HEK293 (cell line): ENCODE results near the gene NXPH4.
A peak's percentile ranks its signal among the peaks of the same experiment; 100 is the strongest.

Source experiments
- OVOL3 ChIP-seq: fragments of 450-650 bp; formaldehyde crosslinking; IDR thresholded peaks from 2 replicates; pipeline ENCODE4 v1.5.1; 2016; ENCODE audit warnings: missing biosample characterization, missing genetic modification characterization
- SALL2 ChIP-seq: fragments of 450-650 bp; formaldehyde crosslinking; IDR thresholded peaks from 2 replicates; pipeline ENCODE4 v1.5.0; 2017; ENCODE audit warnings: missing biosample characterization, mild to moderate bottlenecking, missing genetic modification characterization, borderline replicate concordance
- SP2 ChIP-seq: fragments of 450-650 bp; formaldehyde crosslinking; IDR thresholded peaks from 2 replicates; pipeline ENCODE4 v1.5.1; 2016; ENCODE audit warnings: missing biosample characterization, missing genetic modification characterization
- ZNF112 ChIP-seq: fragments of 450-650 bp; formaldehyde crosslinking; IDR thresholded peaks from 2 replicates; pipeline ENCODE4 v1.5.0; 2017; ENCODE audit warnings: missing biosample characterization, missing genetic modification characterization
- ZNF140 ChIP-seq: fragments of 450-650 bp; formaldehyde crosslinking; IDR thresholded peaks from 2 replicates; pipeline ENCODE4 v1.5.1; 2016; ENCODE audit warnings: missing biosample characterization, missing genetic modification characterization
- ZNF155 ChIP-seq: fragments of 450-650 bp; formaldehyde crosslinking; IDR thresholded peaks from 2 replicates; pipeline ENCODE4 v1.5.1; 2016; ENCODE audit warnings: missing biosample characterization, missing genetic modification characterization
- ZNF174 ChIP-seq: fragments of 450-650 bp; formaldehyde crosslinking; IDR thresholded peaks from 2 replicates; pipeline ENCODE4 v1.5.0; 2017; ENCODE audit warnings: missing biosample characterization, mild to moderate bottlenecking, missing genetic modification characterization
- ZNF175 ChIP-seq: fragments of 450-650 bp; formaldehyde crosslinking; IDR thresholded peaks from 2 replicates; pipeline ENCODE4 v1.5.1; 2016; ENCODE audit warnings: missing biosample characterization, missing genetic modification characterization
- ZNF221 ChIP-seq: fragments of 450-650 bp; formaldehyde crosslinking; IDR thresholded peaks from 2 replicates; pipeline ENCODE4 v1.5.1; 2017; ENCODE audit warnings: missing biosample characterization, missing genetic modification characterization, borderline replicate concordance
- ZNF292 ChIP-seq: fragments of 450-650 bp; formaldehyde crosslinking; IDR thresholded peaks from 2 replicates; pipeline ENCODE4 v1.5.1; 2016; ENCODE audit warnings: low read depth, missing biosample characterization, missing genetic modification characterization, borderline replicate concordance
- ZNF404 ChIP-seq: fragments of 450-650 bp; formaldehyde crosslinking; IDR thresholded peaks from 2 replicates; pipeline ENCODE4 v1.5.1; 2017; ENCODE audit warnings: missing biosample characterization, missing genetic modification characterization
- ZNF549 ChIP-seq: fragments of 450-650 bp; IDR thresholded peaks from 2 replicates; pipeline ENCODE4 v1.5.1; 2018; ENCODE audit warnings: missing biosample characterization, missing genetic modification characterization, mild to moderate bottlenecking, inconsistent platforms, moderate library complexity
- ZNF624 ChIP-seq: fragments of 450-650 bp; formaldehyde crosslinking; IDR thresholded peaks from 2 replicates; pipeline ENCODE4 v1.5.1; 2017; ENCODE audit warnings: missing biosample characterization, missing genetic modification characterization
- ZNF701 ChIP-seq: fragments of 450-650 bp; formaldehyde crosslinking; IDR thresholded peaks from 2 replicates; pipeline ENCODE4 v1.5.1; 2016; ENCODE audit warnings: missing biosample characterization, missing genetic modification characterization
- ZNF707 ChIP-seq: fragments of 450-650 bp; formaldehyde crosslinking; IDR thresholded peaks from 2 replicates; pipeline ENCODE4 v1.5.1; 2016; ENCODE audit warnings: missing biosample characterization, missing genetic modification characterization
- ZNF768 ChIP-seq: fragments of 450-650 bp; formaldehyde crosslinking; IDR thresholded peaks from 2 replicates; pipeline ENCODE4 v1.5.1; 2018; ENCODE audit warnings: missing biosample characterization, mild to moderate bottlenecking, missing genetic modification characterization
- TF ChIP-seq, protein P1 (sequence below): fragments of 450-650 bp; formaldehyde crosslinking; IDR thresholded peaks from 2 replicates; pipeline ENCODE4 v1.5.1; 2017; ENCODE audit warnings: missing biosample characterization, missing genetic modification characterization
- TF ChIP-seq, protein P2 (sequence below): fragments of 450-650 bp; formaldehyde crosslinking; IDR thresholded peaks from 2 replicates; pipeline ENCODE4 v1.5.1; 2016; ENCODE audit warnings: missing biosample characterization, missing genetic modification characterization, borderline replicate concordance
- TF ChIP-seq, protein P3 (sequence below): fragments of 450-650 bp; formaldehyde crosslinking; IDR thresholded peaks from 2 replicates; pipeline ENCODE4 v1.5.1; 2016; ENCODE audit warnings: missing biosample characterization, missing genetic modification characterization
- TF ChIP-seq, protein P4 (sequence below): fragments of 450-650 bp; formaldehyde crosslinking; IDR thresholded peaks from 2 replicates; pipeline ENCODE4 v1.5.1; 2016; ENCODE audit warnings: missing biosample characterization, missing genetic modification characterization
- TF ChIP-seq, protein P5 (sequence below): fragments of 450-650 bp; formaldehyde crosslinking; IDR thresholded peaks from 2 replicates; pipeline ENCODE4 v1.5.1; 2016; ENCODE audit warnings: missing biosample characterization, missing genetic modification characterization
- TF ChIP-seq, protein P6 (sequence below): fragments of 450-650 bp; formaldehyde crosslinking; IDR thresholded peaks from 2 replicates; pipeline ENCODE4; 2016; ENCODE audit warnings: missing biosample characterization, missing genetic modification characterization

Gene NXPH4

DNA sequence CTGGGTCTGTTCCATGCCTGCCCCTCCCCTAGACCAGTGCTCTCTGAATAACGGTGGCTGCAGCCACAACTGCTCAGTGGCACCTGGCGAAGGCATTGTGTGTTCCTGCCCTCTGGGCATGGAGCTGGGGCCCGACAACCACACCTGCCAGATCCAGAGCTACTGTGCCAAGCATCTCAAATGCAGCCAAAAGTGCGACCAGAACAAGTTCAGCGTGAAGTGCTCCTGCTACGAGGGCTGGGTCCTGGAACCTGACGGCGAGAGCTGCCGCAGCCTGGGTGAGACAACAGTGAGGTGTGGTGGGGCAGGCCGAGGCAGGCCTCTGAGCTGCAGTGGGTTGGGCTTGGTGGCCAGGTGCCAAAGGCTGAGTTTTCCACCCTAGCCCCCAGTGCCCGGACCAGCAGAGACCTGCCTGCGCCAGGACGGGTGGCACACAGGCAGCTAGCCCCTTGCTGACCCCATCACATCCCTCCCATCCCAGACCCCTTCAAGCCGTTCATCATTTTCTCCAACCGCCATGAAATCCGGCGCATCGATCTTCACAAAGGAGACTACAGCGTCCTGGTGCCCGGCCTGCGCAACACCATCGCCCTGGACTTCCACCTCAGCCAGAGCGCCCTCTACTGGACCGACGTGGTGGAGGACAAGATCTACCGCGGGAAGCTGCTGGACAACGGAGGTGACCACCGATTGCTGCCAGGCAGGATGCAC, 41.0 kb upstream of the NXPH4 start (continued):
- TF ChIP-seq ZNF221 (tag by site-specific recombination) (no peak), ZNF404 (no peak), ZNF112 (no peak), ZNF140 (tag by site-specific recombination) (no peak), ZNF174 (tag by site-specific recombination) (no peak), OVOL3 (tag by site-specific recombination) (no peak), ZNF707 (no peak), SP2 (tag by site-specific recombination) (no peak), SALL2 (tag by site-specific recombination) (no peak), ZNF768 (tag by site-specific recombination) (no peak), ZNF175 (no peak), ZNF292 (no peak), ZNF701 (tag by site-specific recombination) (no peak), ZNF155 (tag by site-specific recombination) (no peak), ZNF549 (tag by site-specific recombination) (no peak), ZNF624 (tag by site-specific recombination) (no peak)
- TF ChIP-seq, protein P1, sequence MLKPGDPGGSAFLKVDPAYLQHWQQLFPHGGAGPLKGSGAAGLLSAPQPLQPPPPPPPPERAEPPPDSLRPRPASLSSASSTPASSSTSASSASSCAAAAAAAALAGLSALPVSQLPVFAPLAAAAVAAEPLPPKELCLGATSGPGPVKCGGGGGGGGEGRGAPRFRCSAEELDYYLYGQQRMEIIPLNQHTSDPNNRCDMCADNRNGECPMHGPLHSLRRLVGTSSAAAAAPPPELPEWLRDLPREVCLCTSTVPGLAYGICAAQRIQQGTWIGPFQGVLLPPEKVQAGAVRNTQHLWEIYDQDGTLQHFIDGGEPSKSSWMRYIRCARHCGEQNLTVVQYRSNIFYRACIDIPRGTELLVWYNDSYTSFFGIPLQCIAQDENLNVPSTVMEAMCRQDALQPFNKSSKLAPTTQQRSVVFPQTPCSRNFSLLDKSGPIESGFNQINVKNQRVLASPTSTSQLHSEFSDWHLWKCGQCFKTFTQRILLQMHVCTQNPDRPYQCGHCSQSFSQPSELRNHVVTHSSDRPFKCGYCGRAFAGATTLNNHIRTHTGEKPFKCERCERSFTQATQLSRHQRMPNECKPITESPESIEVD, result no peak
- TF ChIP-seq, protein P2, sequence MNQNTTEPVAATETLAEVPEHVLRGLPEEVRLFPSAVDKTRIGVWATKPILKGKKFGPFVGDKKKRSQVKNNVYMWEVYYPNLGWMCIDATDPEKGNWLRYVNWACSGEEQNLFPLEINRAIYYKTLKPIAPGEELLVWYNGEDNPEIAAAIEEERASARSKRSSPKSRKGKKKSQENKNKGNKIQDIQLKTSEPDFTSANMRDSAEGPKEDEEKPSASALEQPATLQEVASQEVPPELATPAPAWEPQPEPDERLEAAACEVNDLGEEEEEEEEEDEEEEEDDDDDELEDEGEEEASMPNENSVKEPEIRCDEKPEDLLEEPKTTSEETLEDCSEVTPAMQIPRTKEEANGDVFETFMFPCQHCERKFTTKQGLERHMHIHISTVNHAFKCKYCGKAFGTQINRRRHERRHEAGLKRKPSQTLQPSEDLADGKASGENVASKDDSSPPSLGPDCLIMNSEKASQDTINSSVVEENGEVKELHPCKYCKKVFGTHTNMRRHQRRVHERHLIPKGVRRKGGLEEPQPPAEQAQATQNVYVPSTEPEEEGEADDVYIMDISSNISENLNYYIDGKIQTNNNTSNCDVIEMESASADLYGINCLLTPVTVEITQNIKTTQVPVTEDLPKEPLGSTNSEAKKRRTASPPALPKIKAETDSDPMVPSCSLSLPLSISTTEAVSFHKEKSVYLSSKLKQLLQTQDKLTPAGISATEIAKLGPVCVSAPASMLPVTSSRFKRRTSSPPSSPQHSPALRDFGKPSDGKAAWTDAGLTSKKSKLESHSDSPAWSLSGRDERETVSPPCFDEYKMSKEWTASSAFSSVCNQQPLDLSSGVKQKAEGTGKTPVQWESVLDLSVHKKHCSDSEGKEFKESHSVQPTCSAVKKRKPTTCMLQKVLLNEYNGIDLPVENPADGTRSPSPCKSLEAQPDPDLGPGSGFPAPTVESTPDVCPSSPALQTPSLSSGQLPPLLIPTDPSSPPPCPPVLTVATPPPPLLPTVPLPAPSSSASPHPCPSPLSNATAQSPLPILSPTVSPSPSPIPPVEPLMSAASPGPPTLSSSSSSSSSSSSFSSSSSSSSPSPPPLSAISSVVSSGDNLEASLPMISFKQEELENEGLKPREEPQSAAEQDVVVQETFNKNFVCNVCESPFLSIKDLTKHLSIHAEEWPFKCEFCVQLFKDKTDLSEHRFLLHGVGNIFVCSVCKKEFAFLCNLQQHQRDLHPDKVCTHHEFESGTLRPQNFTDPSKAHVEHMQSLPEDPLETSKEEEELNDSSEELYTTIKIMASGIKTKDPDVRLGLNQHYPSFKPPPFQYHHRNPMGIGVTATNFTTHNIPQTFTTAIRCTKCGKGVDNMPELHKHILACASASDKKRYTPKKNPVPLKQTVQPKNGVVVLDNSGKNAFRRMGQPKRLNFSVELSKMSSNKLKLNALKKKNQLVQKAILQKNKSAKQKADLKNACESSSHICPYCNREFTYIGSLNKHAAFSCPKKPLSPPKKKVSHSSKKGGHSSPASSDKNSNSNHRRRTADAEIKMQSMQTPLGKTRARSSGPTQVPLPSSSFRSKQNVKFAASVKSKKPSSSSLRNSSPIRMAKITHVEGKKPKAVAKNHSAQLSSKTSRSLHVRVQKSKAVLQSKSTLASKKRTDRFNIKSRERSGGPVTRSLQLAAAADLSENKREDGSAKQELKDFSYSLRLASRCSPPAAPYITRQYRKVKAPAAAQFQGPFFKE (tag by site-specific recombination), result no peak
- TF ChIP-seq, protein P3, sequence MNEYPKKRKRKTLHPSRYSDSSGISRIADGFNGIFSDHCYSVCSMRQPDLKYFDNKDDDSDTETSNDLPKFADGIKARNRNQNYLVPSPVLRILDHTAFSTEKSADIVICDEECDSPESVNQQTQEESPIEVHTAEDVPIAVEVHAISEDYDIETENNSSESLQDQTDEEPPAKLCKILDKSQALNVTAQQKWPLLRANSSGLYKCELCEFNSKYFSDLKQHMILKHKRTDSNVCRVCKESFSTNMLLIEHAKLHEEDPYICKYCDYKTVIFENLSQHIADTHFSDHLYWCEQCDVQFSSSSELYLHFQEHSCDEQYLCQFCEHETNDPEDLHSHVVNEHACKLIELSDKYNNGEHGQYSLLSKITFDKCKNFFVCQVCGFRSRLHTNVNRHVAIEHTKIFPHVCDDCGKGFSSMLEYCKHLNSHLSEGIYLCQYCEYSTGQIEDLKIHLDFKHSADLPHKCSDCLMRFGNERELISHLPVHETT, result peak; percentile 17; the same call in 1 of the 2 replicates
- TF ChIP-seq, protein P4, sequence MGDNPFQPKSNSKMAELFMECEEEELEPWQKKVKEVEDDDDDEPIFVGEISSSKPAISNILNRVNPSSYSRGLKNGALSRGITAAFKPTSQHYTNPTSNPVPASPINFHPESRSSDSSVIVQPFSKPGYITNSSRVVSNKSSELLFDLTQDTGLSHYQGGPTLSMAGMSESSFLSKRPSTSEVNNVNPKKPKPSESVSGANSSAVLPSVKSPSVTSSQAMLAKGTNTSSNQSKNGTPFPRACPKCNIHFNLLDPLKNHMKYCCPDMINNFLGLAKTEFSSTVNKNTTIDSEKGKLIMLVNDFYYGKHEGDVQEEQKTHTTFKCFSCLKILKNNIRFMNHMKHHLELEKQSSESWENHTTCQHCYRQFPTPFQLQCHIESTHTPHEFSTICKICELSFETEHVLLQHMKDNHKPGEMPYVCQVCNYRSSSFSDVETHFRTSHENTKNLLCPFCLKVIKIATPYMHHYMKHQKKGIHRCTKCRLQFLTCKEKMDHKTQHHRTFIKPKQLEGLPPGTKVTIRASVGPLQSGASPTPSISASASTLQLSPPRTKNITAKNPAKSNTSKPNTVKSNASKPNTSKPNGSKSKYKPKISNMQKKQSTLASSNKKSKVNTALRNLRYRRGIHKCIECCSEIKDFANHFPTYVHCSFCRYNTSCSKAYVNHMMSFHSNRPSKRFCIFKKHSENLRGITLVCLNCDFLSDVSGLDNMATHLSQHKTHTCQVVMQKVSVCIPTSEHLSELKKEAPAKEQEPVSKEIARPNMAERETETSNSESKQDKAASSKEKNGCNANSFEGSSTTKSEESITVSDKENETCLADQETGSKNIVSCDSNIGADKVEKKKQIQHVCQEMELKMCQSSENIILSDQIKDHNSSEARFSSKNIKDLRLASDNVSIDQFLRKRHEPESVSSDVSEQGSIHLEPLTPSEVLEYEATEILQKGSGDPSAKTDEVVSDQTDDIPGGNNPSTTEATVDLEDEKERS, result no peak; the same call in 1 of the 2 replicates
- TF ChIP-seq, protein P5, sequence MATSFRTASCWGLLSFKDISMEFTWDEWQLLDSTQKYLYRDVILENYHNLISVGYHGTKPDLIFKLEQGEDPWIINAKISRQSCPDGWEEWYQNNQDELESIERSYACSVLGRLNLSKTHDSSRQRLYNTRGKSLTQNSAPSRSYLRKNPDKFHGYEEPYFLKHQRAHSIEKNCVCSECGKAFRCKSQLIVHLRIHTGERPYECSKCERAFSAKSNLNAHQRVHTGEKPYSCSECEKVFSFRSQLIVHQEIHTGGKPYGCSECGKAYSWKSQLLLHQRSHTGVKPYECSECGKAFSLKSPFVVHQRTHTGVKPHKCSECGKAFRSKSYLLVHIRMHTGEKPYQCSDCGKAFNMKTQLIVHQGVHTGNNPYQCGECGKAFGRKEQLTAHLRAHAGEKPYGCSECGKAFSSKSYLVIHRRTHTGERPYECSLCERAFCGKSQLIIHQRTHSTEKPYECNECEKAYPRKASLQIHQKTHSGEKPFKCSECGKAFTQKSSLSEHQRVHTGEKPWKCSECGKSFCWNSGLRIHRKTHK, result no peak
- TF ChIP-seq, protein P6, sequence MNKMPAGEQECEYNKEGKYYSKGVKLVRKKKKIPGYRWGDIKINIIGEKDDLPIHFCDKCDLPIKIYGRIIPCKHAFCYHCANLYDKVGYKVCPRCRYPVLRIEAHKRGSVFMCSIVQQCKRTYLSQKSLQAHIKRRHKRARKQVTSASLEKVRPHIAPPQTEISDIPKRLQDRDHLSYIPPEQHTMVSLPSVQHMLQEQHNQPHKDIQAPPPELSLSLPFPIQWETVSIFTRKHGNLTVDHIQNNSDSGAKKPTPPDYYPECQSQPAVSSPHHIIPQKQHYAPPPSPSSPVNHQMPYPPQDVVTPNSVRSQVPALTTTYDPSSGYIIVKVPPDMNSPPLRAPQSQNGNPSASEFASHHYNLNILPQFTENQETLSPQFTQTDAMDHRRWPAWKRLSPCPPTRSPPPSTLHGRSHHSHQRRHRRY, result no peak
